Measurements from ENCODE around the gene NOVA1. TPM values are rescaled to one million over a fixed set of nuclear protein-coding genes. Genes with fewer than 3 reads are reported as not detected.

Gene NOVA1
- polyA plus RNA-seq, 1 donor from 2014 or later: 121 TPM

- no peaks in the 10 kb centered on the region for H3K36me3 ChIP-seq (ENCODE audit: insufficient read depth, low read length)
- H3K4me3 ChIP-seq (ENCODE audit: low read length): no peak overlapping the region
- H2AFZ ChIP-seq (ENCODE audit: low read depth, low read length): no peak overlapping the region
- peaks cover 4% of the 10 kb centered on the region for H3K9me3 ChIP-seq (ENCODE audit: low read length)
- H3F3A ChIP-seq (ENCODE audit: insufficient read depth, low read length, poor library complexity, severe bottlenecking): no peaks in the 10 kb centered on the region
- H3K27me3 ChIP-seq (ENCODE audit: insufficient read depth, low read depth, low read length): no peaks in the 10 kb centered on the region
- H3K79me2 ChIP-seq (replicated peaks; ENCODE audit: insufficient read depth, low read length): no peaks in the 10 kb centered on the region
- no peak overlapping the region for H3K9ac ChIP-seq (ENCODE audit: low read length)
- H3K4me2 ChIP-seq (ENCODE audit: low read length): no peak overlapping the region
- H3K9me2 ChIP-seq (ENCODE audit: insufficient read depth, low read length): no peaks in the 10 kb centered on the region
- no peak for TF ChIP-seq EZH2 (IDR thresholded peaks at IDR 0.05; ENCODE audit: borderline replicate concordance, insufficient read depth, low read length, poor library complexity, severe bottlenecking)
- TF ChIP-seq CTCF (IDR thresholded peaks at IDR 0.05; ENCODE audit: poor library complexity, severe bottlenecking): no peak
- no peak for TF ChIP-seq POLR2AphosphoS5 (IDR thresholded peaks at IDR 0.05)
- no peak for TF ChIP-seq MXI1 (conservative IDR thresholded peaks at IDR 0.05; ENCODE audit: poor library complexity, severe bottlenecking)
- TF ChIP-seq EP300 (conservative IDR thresholded peaks at IDR 0.05; ENCODE audit: poor library complexity, severe bottlenecking): no peak
- TF ChIP-seq RAD21 (conservative IDR thresholded peaks at IDR 0.05): no peak
- no peak for TF ChIP-seq TAF1 (IDR thresholded peaks at IDR 0.05; ENCODE audit: low read depth)
- TF ChIP-seq SMC3 (conservative IDR thresholded peaks at IDR 0.05; ENCODE audit: poor library complexity): no peak
- TF ChIP-seq, protein P1, sequence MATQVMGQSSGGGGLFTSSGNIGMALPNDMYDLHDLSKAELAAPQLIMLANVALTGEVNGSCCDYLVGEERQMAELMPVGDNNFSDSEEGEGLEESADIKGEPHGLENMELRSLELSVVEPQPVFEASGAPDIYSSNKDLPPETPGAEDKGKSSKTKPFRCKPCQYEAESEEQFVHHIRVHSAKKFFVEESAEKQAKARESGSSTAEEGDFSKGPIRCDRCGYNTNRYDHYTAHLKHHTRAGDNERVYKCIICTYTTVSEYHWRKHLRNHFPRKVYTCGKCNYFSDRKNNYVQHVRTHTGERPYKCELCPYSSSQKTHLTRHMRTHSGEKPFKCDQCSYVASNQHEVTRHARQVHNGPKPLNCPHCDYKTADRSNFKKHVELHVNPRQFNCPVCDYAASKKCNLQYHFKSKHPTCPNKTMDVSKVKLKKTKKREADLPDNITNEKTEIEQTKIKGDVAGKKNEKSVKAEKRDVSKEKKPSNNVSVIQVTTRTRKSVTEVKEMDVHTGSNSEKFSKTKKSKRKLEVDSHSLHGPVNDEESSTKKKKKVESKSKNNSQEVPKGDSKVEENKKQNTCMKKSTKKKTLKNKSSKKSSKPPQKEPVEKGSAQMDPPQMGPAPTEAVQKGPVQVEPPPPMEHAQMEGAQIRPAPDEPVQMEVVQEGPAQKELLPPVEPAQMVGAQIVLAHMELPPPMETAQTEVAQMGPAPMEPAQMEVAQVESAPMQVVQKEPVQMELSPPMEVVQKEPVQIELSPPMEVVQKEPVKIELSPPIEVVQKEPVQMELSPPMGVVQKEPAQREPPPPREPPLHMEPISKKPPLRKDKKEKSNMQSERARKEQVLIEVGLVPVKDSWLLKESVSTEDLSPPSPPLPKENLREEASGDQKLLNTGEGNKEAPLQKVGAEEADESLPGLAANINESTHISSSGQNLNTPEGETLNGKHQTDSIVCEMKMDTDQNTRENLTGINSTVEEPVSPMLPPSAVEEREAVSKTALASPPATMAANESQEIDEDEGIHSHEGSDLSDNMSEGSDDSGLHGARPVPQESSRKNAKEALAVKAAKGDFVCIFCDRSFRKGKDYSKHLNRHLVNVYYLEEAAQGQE (IDR thresholded peaks at IDR 0.05; ENCODE audit: borderline replicate concordance): no peak
- no peaks in the 10 kb centered on the region for H4K20me1 ChIP-seq (ENCODE audit: insufficient read depth)
- H3K27ac ChIP-seq (ENCODE audit: low read length): no peak overlapping the region
These were observed 24.8 kb upstream of the NOVA1 start for GRCh38 chr14:26622611-26623010.

DNA sequence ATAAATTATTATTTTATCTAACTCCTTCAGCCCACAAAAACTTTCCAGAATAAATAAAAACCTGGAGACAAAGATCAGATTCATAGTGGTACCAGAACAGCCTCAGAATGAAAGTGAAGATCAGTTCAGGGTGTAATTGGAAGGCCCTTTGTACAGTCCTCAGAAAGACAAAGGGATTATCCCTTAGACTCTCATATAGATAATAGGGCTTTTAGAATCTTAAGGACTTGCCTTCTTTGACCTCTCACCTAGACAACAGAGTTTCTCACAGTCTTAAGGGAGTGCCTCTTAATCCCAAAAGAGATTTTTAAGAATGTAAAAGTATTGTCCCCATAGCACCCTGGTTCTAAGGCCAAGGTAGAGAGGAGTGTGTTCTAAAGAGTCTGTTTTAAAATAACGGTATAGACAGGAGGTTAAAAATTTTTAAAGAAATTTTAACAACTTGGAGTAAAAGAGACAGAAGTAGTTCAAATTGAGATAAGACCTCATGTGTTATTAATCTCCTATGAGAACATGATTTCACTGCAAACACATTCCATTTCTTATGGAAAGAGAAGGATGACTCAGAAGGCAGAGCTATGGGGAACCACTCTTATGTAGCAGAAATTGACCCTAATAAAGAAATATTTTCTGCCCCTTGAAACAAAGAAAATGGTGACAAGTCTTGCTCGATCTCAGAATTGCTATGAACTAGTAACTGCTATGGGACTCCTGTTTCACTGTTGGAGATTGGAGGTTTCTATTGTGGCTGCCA, 24.2 kb upstream of the NOVA1 start:
- Histone ChIP-seq H3K9me2 (ENCODE audit: insufficient read depth, low read length) (no peaks in the 10 kb centered on the region), H4K20me1 (ENCODE audit: insufficient read depth) (no peaks in the 10 kb centered on the region), H3K9ac (ENCODE audit: low read length) (no peak overlapping the region), H3K4me2 (ENCODE audit: low read length) (no peak overlapping the region), H3K27me3 (ENCODE audit: insufficient read depth, low read depth, low read length) (no peaks in the 10 kb centered on the region), H3K79me2 (replicated peaks; ENCODE audit: insufficient read depth, low read length) (no peaks in the 10 kb centered on the region), H3K36me3 (ENCODE audit: insufficient read depth, low read length) (no peaks in the 10 kb centered on the region), H2AFZ (ENCODE audit: low read depth, low read length) (no peak overlapping the region), H3K27ac (ENCODE audit: low read length) (no peak overlapping the region), H3F3A (ENCODE audit: insufficient read depth, low read length, poor library complexity, severe bottlenecking) (no peaks in the 10 kb centered on the region), H3K4me3 (ENCODE audit: low read length) (no peak overlapping the region), H3K9me3 (ENCODE audit: low read length) (peaks cover under 1% of the 10 kb centered on the region)
- no peak for TF ChIP-seq SMC3 (conservative IDR thresholded peaks at IDR 0.05; ENCODE audit: poor library complexity)
- TF ChIP-seq TAF1 (IDR thresholded peaks at IDR 0.05; ENCODE audit: low read depth): no peak
- TF ChIP-seq MXI1 (conservative IDR thresholded peaks at IDR 0.05; ENCODE audit: poor library complexity, severe bottlenecking): no peak
- TF ChIP-seq RAD21 (conservative IDR thresholded peaks at IDR 0.05): no peak
- TF ChIP-seq CTCF (IDR thresholded peaks at IDR 0.05; ENCODE audit: poor library complexity, severe bottlenecking): no peak
- TF ChIP-seq, protein P1 (IDR thresholded peaks at IDR 0.05; ENCODE audit: borderline replicate concordance): no peak
- no peak for TF ChIP-seq POLR2AphosphoS5 (IDR thresholded peaks at IDR 0.05)
- TF ChIP-seq EP300 (conservative IDR thresholded peaks at IDR 0.05; ENCODE audit: poor library complexity, severe bottlenecking): no peak

Measured in neural cell (in vitro differentiated cells).